Esophagus squamous epithelium (tissue), 5 donors: ENCODE results near the gene BUD13. TPM values are rescaled to one million over a fixed set of nuclear protein-coding genes. Genes with fewer than 3 reads are reported as not detected.

Source experiments
- DNase-seq: peaks from one replicate; lab custom pipeline; 2025; lab: John Stamatoyannopoulos, UW
- H3K27ac ChIP-seq, 4 donors: fragments of 200-600 bp; sonication (generic); one replicate each; pipeline ENCODE4 v1.5.1; 2016 to 2019; ENCODE audit warnings: mild to moderate bottlenecking in 1 of 4
- H3K27me3 ChIP-seq, 4 donors: fragments of 200-600 bp; sonication (generic); 1 replicate in 3 of 4; 2 replicates in 1 of 4; pipeline versions ENCODE4 v1.5.1 to v1.6.0; 2017 to 2021; ENCODE audit warnings: antibody characterized with exemption in 1 of 4
- H3K36me3 ChIP-seq, 3 donors: fragments of 200-600 bp; sonication (generic); one replicate each; pipeline ENCODE4 v1.5.1; 2016 to 2019
- H3K4me1 ChIP-seq, 3 donors: fragments of 200-600 bp; sonication (generic); one replicate each; pipeline ENCODE4 v1.5.1; 2017 to 2019
- H3K4me3 ChIP-seq, 4 donors: fragments of 200-600 bp; sonication (generic); 1 replicate in 3 of 4; 2 replicates in 1 of 4; pipeline ENCODE4 v1.5.1; 2016 to 2019; ENCODE audit warnings: mild to moderate bottlenecking in 2 of 4, moderate library complexity in 1 of 4
- H3K9me3 ChIP-seq, 3 donors: fragments of 200-600 bp; sonication (generic); one replicate each; pipeline ENCODE4 v1.5.1; 2016 to 2019
- CTCF ChIP-seq, 6 experiments: fragments of 450-650 bp in 4 of 6; fragments of 200-600 bp in 2 of 6; sonication (generic) in 2 of 6; IDR thresholded peaks; one replicate each; pipeline ENCODE4 v1.5.1; 2016 to 2019; ENCODE audit warnings: antibody characterized with exemption in 6 of 6, mild to moderate bottlenecking in 4 of 6, moderate library complexity in 4 of 6
- POLR2A ChIP-seq, 4 donors: fragments of 450-650 bp; IDR thresholded peaks; one replicate each; pipeline ENCODE4 v1.6.1; 2017; ENCODE audit warnings: antibody characterized with exemption in 4 of 4, mild to moderate bottlenecking in 4 of 4, moderate library complexity in 3 of 4
- WGBS, 2 donors: methylation state at CpG; one replicate each; pipeline ENCODE4 v1.1.5; 2018; 5-methylcytosine and 5-hydroxymethylcytosine counted together
- intact Hi-C: fragments of 100-400 bp; cut with DNase I; formaldehyde crosslinking; loops from one replicate; pipeline ENCODE4 v1.15.0; 2022
- total RNA-seq, 4 donors: library from RNA; depleted of rRNA; stranded (reverse); fragments of >200 nt; gene quantifications; one replicate each; pipeline ENCODE4 v1.1.0, GENCODE V29; 2016
- donor health status: DM: yes; HTN: yes; CAD: no.

Gene BUD13
- 10 to 100 TPM in 3 of 4 donors, 1 to 10 TPM in 1; 6.0 to 13.9 (median 12.0) TPM for total RNA-seq

GRCh38 chr11:116772443-116773202, at the start of gene BUD13:
Gene BUD13, minus strand, starts transcription at chr11:116772987. Its CDS starts 23 bp downstream, at chr11:116772964.
- DNase-seq: peak; percentile 56
- WGBS, 2 donors: 0 to 1% methylated on average over 12 to 21 of the region's 73 CpGs
- intact Hi-C loops: no loop called here
- no peaks in the 10 kb centered on the region for H3K27me3 ChIP-seq
- peaks cover 17 to 39% (median 21%) of the 10 kb centered on the region in 3 donors for H3K4me1 ChIP-seq
- no peaks in the 10 kb centered on the region for H3K9me3 ChIP-seq
- H3K27ac ChIP-seq: peak within 1 kb of the TSS; percentile 90 to 96 (median 92)
- H3K36me3 ChIP-seq: peaks cover under 1 to 43% (median 1%) of the 10 kb centered on the region in 3 donors
- H3K4me3 ChIP-seq: peak within 1 kb of the TSS; percentile 59 to 81 (median 76)
- peak in 2 of 4 donors; percentile 31 to 66 for TF ChIP-seq POLR2A (IDR thresholded peaks at IDR 0.05)
- TF ChIP-seq CTCF (IDR thresholded peaks at IDR 0.05): peak in 2 of 6 experiments; percentile 21 to 31

- Histone ChIP-seq H3K27ac (no peak overlapping the region), H3K9me3 (no peaks in the 10 kb centered on the region), H3K4me3 (no peak overlapping the region), H3K27me3 (no peaks in the 10 kb centered on the region), H3K4me1 (no peaks in the 10 kb centered on the region), H3K36me3 (no peaks in the 10 kb centered on the region)
- intact Hi-C loops: no loop called here
- no peak for TF ChIP-seq CTCF (IDR thresholded peaks at IDR 0.05)
- no peak for TF ChIP-seq POLR2A (IDR thresholded peaks at IDR 0.05)
- no peak for DNase-seq
- WGBS, 2 donors: 72 to 83% methylated on average over 2 to 4 of the region's 5 CpGs
Measured at GRCh38 chr11:116822575-116822974, 49.8 kb upstream of the BUD13 start.

GRCh38 chr11:116821050-116821918, 48.5 kb upstream of the BUD13 start:
- intact Hi-C loops: no loop called here
- DNase-seq: no peak
- no peaks in the 10 kb centered on the region for H3K9me3 ChIP-seq
- TF ChIP-seq CTCF (IDR thresholded peaks at IDR 0.05) (no peak), POLR2A (IDR thresholded peaks at IDR 0.05) (no peak)
- H3K36me3 ChIP-seq: no peaks in the 10 kb centered on the region
- H3K27ac ChIP-seq: no peak overlapping the region
- no peak overlapping the region for H3K4me3 ChIP-seq
- 90% methylated on average over 17 to 26 of the region's 51 CpGs for WGBS, 2 donors
- no peaks in the 10 kb centered on the region for H3K4me1 ChIP-seq
- no peaks in the 10 kb centered on the region for H3K27me3 ChIP-seq

GRCh38 chr11:116819049-116819448, 46.3 kb upstream of the BUD13 start:
- Histone ChIP-seq H3K27me3 (no peaks in the 10 kb centered on the region), H3K4me1 (no peaks in the 10 kb centered on the region), H3K9me3 (no peaks in the 10 kb centered on the region), H3K27ac (no peak overlapping the region), H3K4me3 (no peak overlapping the region), H3K36me3 (no peaks in the 10 kb centered on the region)
- WGBS, 2 donors: 78 to 82% methylated on average over 5 to 8 of the region's 9 CpGs
- DNase-seq: no peak
- intact Hi-C loops: no loop called here
- TF ChIP-seq CTCF (IDR thresholded peaks at IDR 0.05): no peak
- TF ChIP-seq POLR2A (IDR thresholded peaks at IDR 0.05): no peak

- Histone ChIP-seq H3K4me1 (no peaks in the 10 kb centered on the region), H3K27ac (no peak overlapping the region), H3K27me3 (no peaks in the 10 kb centered on the region), H3K4me3 (no peak overlapping the region), H3K9me3 (no peaks in the 10 kb centered on the region), H3K36me3 (no peaks in the 10 kb centered on the region)
- TF ChIP-seq POLR2A (IDR thresholded peaks at IDR 0.05) (no peak), CTCF (IDR thresholded peaks at IDR 0.05) (no peak)
- no peak for DNase-seq
- intact Hi-C loops: no loop called here
- 81 to 83% methylated on average over 6 of the region's 6 CpGs for WGBS, 2 donors
Measured at GRCh38 chr11:116814502-116814901, 41.7 kb upstream of the BUD13 start.
